ENCODE results near the gene RAPGEF1. TPM values are rescaled to one million over a fixed set of nuclear protein-coding genes. Genes with fewer than 3 reads are reported as not detected.
A peak's percentile ranks its signal among the peaks of the same experiment; 100 is the strongest.
"Not testable (repeated sequence)": the region's sequence is repeated elsewhere in the genome, so short reads cannot be mapped to it uniquely, and the experiment has no call there.

RAPGEF1 gene
- total RNA-seq, 2 donors from 2014 or later = 61.2 to 75.0 TPM

DNA sequence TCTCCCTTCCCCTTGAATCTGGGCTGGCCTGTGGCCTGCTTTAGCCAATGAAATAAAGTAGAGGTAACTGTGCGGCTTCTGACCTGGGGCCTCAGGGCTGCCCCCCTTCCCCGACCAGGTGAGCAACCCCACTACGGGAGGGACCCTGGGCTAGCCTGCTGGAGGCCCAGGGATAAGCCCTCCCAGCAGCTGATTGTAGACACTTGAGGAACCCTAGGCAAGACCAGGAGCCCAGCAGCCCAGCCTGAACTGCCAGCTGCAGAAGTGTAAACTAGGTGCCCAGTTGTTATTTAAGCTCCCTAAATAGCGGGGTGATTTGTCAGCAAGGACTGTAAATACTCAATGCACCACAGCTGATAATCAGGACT, 41.3 kb downstream of the RAPGEF1 start:
- DNase-seq (no peak), ATAC-seq (no peak)
- intact Hi-C loops (cut with DNase I, micrococcal nuclease) = no loop called here

- DNase-seq (no peak), ATAC-seq (peak; percentile 29)
- intact Hi-C loops (cut with DNase I, micrococcal nuclease) = no loop called here
Measured at GRCh38 chr9:131697908-131698617, 41.8 kb downstream of the RAPGEF1 start.

- intact Hi-C loops (cut with DNase I, micrococcal nuclease) = no loop called here
- no peak for DNase-seq
- ATAC-seq = peak; percentile 38
Measured at GRCh38 chr9:131697097-131697496, 42.8 kb downstream of the RAPGEF1 start.

DNA sequence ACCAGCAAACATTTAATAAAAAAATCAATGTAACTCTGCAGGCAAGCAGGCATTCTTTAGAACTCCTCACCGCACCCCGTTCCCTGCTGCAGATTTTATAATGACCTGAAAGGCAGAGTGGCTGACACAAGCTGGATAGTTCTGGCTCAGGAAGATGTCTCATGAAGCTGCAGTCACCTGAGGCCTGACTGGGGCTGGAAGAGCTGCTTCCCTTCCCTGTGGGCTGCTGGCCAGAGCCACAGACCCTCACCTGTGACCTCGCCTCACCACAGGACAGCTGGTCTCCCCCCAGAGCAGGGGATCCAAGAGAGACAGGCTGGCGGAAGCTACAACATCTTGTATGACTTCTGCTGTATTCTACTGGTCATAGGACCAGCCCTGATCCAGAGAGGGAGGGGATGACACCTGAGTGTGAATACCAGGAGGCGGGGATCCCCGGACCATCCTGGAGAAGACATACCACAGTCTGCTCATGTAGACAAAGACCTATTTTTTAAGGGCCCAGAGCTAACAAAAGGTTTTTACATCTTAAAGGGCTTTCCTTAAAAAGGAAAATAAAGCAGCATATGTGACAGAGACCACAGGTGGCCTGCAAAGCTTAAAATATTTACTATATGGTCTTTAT, 43.9 kb downstream of the RAPGEF1 start:
- intact Hi-C loops (cut with DNase I, micrococcal nuclease) = no loop called here
- ATAC-seq (no peak), DNase-seq (no peak)

DNA sequence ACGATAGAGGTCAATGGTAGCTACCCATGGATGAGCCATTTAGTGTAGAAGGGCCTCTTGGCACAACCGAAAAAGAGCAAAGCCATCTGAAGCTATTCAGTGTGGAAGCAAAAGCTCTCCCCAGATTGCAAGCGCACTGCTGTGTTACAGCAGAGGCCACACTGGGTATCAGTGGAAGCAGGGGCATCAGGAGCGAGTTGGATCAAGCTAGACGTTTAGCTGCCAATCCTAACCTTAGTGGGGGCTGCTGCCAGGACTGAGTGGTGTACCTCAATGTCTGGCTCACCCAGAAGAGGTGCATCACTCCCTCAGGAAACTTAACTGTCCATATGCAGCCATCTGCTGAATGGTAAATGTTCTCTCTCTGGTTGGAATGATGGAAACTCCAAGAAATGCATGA, 44.5 kb downstream of the RAPGEF1 start:
- intact Hi-C loops (cut with DNase I, micrococcal nuclease) = no loop called here
- ATAC-seq (no peak), DNase-seq (no peak)

GRCh38 chr9:131693651-131694597, 46.0 kb downstream of the RAPGEF1 start:
- no peak for DNase-seq
- intact Hi-C loops (cut with DNase I, micrococcal nuclease) = no loop called here
- ATAC-seq = no peak

GRCh38 chr9:131692612-131693562, 47.0 kb downstream of the RAPGEF1 start:
- ATAC-seq = no peak
- intact Hi-C loops (cut with DNase I, micrococcal nuclease) = no loop called here
- no peak for DNase-seq

- intact Hi-C loops (cut with DNase I, micrococcal nuclease) = no loop called here
- DNase-seq (no peak), ATAC-seq (no peak)
Measured at GRCh38 chr9:131691969-131692611, 47.8 kb downstream of the RAPGEF1 start.

GRCh38 chr9:131690941-131691573, 48.8 kb downstream of the RAPGEF1 start:
- DNase-seq (no peak), ATAC-seq (no peak)
- intact Hi-C loops (cut with DNase I, micrococcal nuclease) = no loop called here

DNA sequence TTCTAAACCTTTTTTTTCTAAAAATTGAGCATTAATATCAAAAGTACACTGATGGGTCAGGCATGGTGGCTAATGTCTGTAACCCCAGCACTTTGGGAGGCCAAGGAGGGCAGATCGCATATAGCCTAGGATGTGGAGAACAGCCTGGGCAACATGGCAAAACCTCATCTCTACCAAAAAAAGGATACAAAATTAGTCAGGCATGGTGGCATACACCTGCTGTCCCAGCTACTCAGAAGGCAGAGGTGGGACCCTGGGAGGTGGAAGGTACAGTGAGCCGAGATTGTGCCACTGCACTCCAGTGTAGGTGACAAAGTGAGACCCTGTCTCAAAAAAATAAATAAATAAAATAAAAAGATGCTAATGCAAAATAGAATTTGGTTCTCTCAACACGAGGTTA, 49.4 kb downstream of the RAPGEF1 start:
- DNase-seq = no peak

DNA sequence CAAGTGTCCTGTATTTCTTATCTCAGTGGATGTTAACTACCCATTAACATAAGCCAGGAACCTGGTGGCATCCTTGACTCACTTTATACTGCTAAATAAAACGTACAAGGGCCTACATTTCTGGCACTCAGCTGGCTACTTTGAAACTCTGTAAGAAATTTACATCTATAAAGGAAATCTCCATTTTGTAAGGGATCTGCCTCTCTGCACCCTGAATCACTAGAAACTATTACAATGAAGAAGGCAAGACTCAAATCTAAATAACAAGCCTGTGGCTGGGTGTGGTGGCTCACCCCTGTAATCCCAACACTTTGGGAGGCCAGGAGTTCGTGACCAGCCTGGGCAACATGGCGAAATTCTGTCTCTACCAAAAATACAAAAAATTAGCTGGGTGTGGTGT, 51.5 kb downstream of the RAPGEF1 start:
- ATAC-seq (no peak), DNase-seq (no peak)
- intact Hi-C loops (cut with DNase I, micrococcal nuclease) = no loop called here

More for the DNA sequence above, 49.4 kb downstream of the RAPGEF1 start:
- intact Hi-C loops (cut with DNase I, micrococcal nuclease) = no loop called here
- ATAC-seq = no peak

DNA sequence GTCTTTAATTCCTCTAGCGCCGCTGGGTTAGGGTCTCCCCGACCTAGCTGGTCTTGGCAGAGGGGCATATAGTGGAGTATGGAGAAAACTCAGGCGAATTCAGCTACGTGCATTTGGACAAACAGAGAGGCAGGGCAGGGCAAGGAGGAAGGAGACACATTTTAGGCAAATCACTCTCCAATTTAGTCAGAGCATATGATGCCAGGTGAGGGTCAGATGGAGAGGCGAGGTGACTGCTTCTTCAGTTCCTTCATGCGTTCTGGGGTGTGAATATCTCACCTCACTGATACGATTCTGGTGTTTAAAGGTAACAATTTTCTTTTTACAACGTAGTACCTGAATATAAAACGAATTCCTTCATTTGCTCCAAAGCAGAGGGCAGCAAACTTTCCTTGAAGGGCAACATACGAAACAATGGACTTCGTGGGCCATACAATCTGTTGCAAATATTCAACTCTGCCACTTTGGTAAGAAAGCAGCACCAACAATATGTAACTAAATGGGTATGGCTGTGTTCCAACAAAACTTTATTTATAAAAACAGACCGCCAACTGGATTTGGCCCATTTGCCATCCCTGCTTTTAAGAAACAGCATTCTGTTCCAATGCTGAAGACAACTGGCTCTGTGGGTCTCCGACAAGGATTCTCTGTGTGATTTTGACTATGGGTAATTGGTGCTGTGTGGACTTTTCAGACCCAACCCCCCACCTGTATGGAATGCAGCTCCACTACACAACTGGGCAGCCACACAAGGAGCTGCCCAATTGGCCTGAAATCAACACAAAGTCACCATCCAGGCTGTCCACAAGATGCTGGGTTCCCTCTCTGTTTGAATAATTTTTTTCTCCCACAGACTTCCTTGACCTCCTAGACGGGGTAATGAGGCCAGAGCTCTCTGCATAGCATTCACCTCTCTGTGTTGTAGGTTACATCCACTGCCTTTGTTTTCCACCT, 53.8 kb downstream of the RAPGEF1 start:
- intact Hi-C loops (cut with DNase I, micrococcal nuclease) = no loop called here
- no peak for DNase-seq
- ATAC-seq = no peak

- intact Hi-C loops (cut with DNase I, micrococcal nuclease); DNase-seq; ATAC-seq: not testable (repeated sequence)
Measured at GRCh38 chr9:131683094-131683493, 56.8 kb downstream of the RAPGEF1 start.

GRCh38 chr9:131682261-131682660, 57.6 kb downstream of the RAPGEF1 start:
- ATAC-seq = no peak
- intact Hi-C loops (cut with DNase I, micrococcal nuclease) = no loop called here
- no peak for DNase-seq

DNA sequence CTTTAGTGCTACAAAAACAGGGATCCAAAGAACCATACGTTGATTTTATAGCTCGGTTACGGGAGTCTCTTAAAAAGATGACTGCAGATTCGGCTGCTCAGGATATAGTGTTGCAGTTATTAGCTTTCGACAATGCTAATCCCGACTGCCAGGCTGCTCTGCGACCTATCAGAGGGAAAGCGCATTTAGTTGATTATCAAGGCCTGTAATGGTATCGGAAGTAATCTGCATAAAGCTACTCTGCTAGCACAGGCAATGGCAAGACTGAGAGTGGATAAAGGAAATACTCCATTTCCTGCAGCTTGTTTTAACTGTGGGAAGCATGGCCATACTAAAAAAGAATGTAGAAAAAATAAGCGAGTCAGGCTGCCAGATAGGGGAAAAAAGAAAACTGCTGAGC, 58.0 kb downstream of the RAPGEF1 start:
- DNase-seq, ATAC-seq: not testable (repeated sequence)

DNA sequence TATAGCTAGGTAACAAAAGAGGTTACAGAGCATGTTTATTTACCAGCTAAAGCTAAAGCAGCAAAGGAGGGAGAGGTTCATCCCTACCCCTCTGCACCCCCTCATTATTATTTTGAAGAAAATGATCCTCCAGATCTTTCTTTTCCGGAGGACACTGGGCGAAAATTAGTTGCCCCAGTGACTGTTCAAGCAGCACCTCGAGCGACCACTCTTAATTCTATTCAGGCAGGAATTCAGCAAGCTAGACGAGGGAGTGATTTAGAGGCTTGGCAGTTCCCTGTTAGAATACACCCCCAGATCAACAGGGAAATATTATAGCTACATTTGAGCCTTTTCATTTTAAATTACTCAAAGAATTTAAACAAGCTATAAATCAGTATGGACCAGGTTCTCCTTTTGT, 58.8 kb downstream of the RAPGEF1 start:
- ATAC-seq; DNase-seq; intact Hi-C loops (cut with DNase I, micrococcal nuclease): not testable (repeated sequence)

More for the DNA sequence above, 58.0 kb downstream of the RAPGEF1 start:
- intact Hi-C loops (cut with DNase I, micrococcal nuclease) = not testable (repeated sequence)
